GM06990 (cell line): ENCODE measurements around the gene BMP7.

Experiments used
- DNase-seq: peaks from one replicate; pipeline ENCODE4 v3.0.0-alpha.2; 2011; ENCODE audit not compliant: insufficient read length; ENCODE audit errors: extremely low read depth
- H3K27me3 ChIP-seq: replicated peaks from 2 replicates; pipeline ENCODE4 v1.6.0; 2011; ENCODE audit warnings: low read length; ENCODE audit not compliant: control insufficient read depth, insufficient read depth
- H3K36me3 ChIP-seq: 2 replicates; pipeline ENCODE4 v1.5.1; 2011; ENCODE audit warnings: low read length; ENCODE audit not compliant: control insufficient read depth, insufficient read depth
- H3K4me3 ChIP-seq: replicated peaks from 2 replicates; pipeline ENCODE4 v1.5.1; 2011; ENCODE audit warnings: low read depth, mild to moderate bottlenecking, control low read depth, low read length
- CTCF ChIP-seq: IDR thresholded peaks from 2 replicates; pipeline ENCODE4 v1.5.1; 2011; ENCODE audit warnings: low read length, control low read depth, mild to moderate bottlenecking, inconsistent platforms; ENCODE audit not compliant: insufficient read depth, poor library complexity, severe bottlenecking

The BMP7 gene

GRCh38 chr20:57301026-57301425 is 34.6 kb upstream of the BMP7 start:
- TF ChIP-seq CTCF, result no peak
- DNase-seq, result no peak
- Histone ChIP-seq H3K27me3 (no peaks in the 10 kb centered on the region), H3K36me3 (no peaks in the 10 kb centered on the region), H3K4me3 (no peak overlapping the region)

- Histone ChIP-seq H3K36me3 (no peaks in the 10 kb centered on the region), H3K27me3 (0 out of 2 replicates have a peak, but pooled peaks cover 1% of the 10 kb centered on the region), H3K4me3 (no peak overlapping the region)
- no peak for TF ChIP-seq CTCF
- DNase-seq, result no peak
Measured at GRCh38 chr20:57298457-57298856, 32.0 kb upstream of the BMP7 start.

GRCh38 chr20:57294550-57294949 is 28.1 kb upstream of the BMP7 start:
- Histone ChIP-seq H3K36me3 (no peaks in the 10 kb centered on the region), H3K27me3 (peaks cover 3% of the 10 kb centered on the region), H3K4me3 (no peak overlapping the region)
- no peak for DNase-seq
- no peak for TF ChIP-seq CTCF

GRCh38 chr20:57293995-57294394 is 27.6 kb upstream of the BMP7 start:
- H3K27me3 ChIP-seq, result peaks cover 3% of the 10 kb centered on the region
- DNase-seq, result no peak

GRCh38 chr20:57292611-57293010 is 26.2 kb upstream of the BMP7 start:
- no peak for DNase-seq
- TF ChIP-seq CTCF, result no peak
- H3K27me3 ChIP-seq, result peaks cover 3% of the 10 kb centered on the region
- no peaks in the 10 kb centered on the region for H3K36me3 ChIP-seq
- no peak overlapping the region for H3K4me3 ChIP-seq

More at GRCh38 chr20:57293995-57294394, 27.6 kb upstream of the BMP7 start:
- no peak for TF ChIP-seq CTCF
- Histone ChIP-seq H3K36me3 (no peaks in the 10 kb centered on the region), H3K4me3 (no peak overlapping the region)

- H3K27me3 ChIP-seq, result peaks cover 3% of the 10 kb centered on the region
- no peak for TF ChIP-seq CTCF
Measured at GRCh38 chr20:57291694-57292093, 25.3 kb upstream of the BMP7 start.

More at GRCh38 chr20:57291694-57292093, 25.3 kb upstream of the BMP7 start:
- no peaks in the 10 kb centered on the region for H3K36me3 ChIP-seq
- DNase-seq, result no peak
- no peak overlapping the region for H3K4me3 ChIP-seq
